Right atrium auricular region (tissue), 2 donors: ENCODE results near the gene FAM83E. TPM values are rescaled to one million over a fixed set of nuclear protein-coding genes. Genes with fewer than 3 reads are reported as not detected.

ENCODE experiments used
- DNase-seq: peaks from one replicate; pipeline ENCODE4 v3.0.0-alpha.2; 2019; ENCODE audit warnings: low spot score
- H3K27ac ChIP-seq, 2 donors: fragments of 200-600 bp; sonication (generic); 1 replicate in 1 of 2; 2 replicates in 1 of 2; pipeline ENCODE4 v1.5.1; 2016 to 2019
- H3K27me3 ChIP-seq, 2 donors: fragments of 200-600 bp; sonication (generic); one replicate each; pipeline versions ENCODE4 v1.5.1 to v1.6.0; 2017 to 2019
- H3K36me3 ChIP-seq: fragments of 200-600 bp; sonication (generic); one replicate; pipeline ENCODE4 v1.5.1; 2016
- H3K4me1 ChIP-seq, 2 donors: fragments of 200-600 bp; sonication (generic); one replicate each; pipeline versions ENCODE4 v1.5.1 to v1.6.0; 2017 to 2019
- H3K4me3 ChIP-seq, 2 donors: fragments of 200-600 bp; sonication (generic); 1 replicate in 1 of 2; 2 replicates in 1 of 2; pipeline ENCODE4 v1.5.1; 2017 to 2019; ENCODE audit warnings: mild to moderate bottlenecking in 1 of 2, moderate library complexity in 1 of 2
- H3K9me3 ChIP-seq, 2 donors: fragments of 200-600 bp; sonication (generic); one replicate each; pipeline ENCODE4 v1.5.1; 2019
- total RNA-seq, 2 donors: library from RNA; depleted of rRNA; stranded (reverse); fragments of >200 nt; gene quantifications; one replicate each; pipeline ENCODE4 v1.1.0, GENCODE V29; 2016
- TF ChIP-seq, protein P1 (sequence below), 2 donors: fragments of 200-600 bp; sonication (generic); IDR thresholded peaks; one replicate each; pipeline ENCODE4 v1.5.1; 2019; ENCODE audit warnings: antibody characterized with exemption in 2 of 2

Gene FAM83E
- total RNA-seq, 2 donors from 2014 or later, result not detected

DNA sequence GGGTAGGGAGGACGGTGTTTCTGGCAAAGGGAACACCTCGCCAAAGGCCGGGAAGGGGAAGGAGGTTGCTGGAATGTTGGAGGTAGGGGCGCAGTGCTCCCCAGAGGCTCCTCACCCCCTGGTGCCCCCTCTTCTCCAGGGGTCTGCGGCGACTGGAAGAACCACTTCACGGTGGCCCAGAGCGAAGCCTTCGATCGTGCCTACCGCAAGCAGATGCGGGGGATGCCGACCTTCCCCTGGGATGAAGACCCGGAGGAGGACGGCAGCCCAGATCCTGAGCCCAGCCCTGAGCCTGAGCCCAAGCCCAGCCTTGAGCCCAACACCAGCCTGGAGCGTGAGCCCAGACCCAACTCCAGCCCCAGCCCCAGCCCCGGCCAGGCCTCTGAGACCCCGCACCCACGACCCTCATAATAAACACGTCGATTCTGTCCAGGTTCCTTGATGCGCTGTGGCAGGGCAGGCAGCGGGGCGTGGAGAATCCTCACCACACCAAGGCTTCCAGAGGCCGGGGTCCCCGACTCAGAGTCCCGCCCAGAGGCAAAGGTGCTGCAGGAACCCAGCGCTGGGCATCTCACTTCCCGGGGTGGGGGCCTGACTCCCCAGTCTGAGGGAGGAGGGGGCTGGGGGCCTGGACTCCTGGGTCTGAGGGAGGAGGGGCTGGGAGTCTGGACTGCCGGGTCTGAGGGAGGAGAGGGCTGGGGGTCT lies 15.7 kb downstream of the FAM83E start:
- Histone ChIP-seq H3K27ac (no peak overlapping the region), H3K4me1 (no peaks in the 10 kb centered on the region), H3K9me3 (no peaks in the 10 kb centered on the region), H3K27me3 (no peaks in the 10 kb centered on the region), H3K36me3 (no peaks in the 10 kb centered on the region), H3K4me3 (no peak overlapping the region)
- DNase-seq, result no peak
- TF ChIP-seq, protein P1, sequence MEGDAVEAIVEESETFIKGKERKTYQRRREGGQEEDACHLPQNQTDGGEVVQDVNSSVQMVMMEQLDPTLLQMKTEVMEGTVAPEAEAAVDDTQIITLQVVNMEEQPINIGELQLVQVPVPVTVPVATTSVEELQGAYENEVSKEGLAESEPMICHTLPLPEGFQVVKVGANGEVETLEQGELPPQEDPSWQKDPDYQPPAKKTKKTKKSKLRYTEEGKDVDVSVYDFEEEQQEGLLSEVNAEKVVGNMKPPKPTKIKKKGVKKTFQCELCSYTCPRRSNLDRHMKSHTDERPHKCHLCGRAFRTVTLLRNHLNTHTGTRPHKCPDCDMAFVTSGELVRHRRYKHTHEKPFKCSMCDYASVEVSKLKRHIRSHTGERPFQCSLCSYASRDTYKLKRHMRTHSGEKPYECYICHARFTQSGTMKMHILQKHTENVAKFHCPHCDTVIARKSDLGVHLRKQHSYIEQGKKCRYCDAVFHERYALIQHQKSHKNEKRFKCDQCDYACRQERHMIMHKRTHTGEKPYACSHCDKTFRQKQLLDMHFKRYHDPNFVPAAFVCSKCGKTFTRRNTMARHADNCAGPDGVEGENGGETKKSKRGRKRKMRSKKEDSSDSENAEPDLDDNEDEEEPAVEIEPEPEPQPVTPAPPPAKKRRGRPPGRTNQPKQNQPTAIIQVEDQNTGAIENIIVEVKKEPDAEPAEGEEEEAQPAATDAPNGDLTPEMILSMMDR (IDR thresholded peaks at IDR 0.05), result no peak

DNA sequence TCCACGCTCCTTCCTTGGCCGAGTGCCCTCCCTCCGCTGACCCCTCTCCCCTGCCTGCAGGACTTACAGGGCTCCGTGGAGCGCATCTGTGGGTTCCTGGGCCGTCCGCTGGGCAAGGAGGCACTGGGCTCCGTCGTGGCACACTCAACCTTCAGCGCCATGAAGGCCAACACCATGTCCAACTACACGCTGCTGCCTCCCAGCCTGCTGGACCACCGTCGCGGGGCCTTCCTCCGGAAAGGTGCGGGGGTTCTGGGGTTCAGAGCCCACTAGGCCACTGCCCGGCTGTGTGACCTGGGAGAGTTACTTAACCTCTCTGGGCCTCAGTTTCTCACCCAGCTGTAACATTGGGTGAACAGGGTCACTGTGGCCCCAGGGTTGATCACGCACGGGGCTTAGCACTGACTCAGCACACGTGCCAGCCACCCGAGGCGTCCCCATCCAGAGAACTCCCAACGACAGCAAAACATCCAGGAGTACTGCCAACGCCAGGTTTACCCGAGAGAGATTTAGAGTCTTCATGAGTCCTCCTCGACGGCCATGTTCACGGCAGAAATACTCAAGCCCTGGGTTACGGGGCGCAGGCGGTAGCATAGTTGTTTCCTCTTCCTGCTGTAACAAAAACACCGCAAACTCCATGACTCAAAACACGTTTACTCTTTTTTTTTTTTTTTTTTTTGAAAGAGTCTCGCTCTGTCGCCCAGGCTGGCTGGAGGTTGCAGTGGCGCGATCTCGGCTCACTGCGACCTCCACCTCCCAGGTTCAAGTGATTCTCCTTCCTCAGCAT lies 18.0 kb downstream of the FAM83E start:
- no peaks in the 10 kb centered on the region for H3K27me3 ChIP-seq
- no peak overlapping the region for H3K27ac ChIP-seq
- H3K4me3 ChIP-seq, result no peak overlapping the region
- no peaks in the 10 kb centered on the region for H3K4me1 ChIP-seq
- no peaks in the 10 kb centered on the region for H3K9me3 ChIP-seq
- no peak for DNase-seq
- no peaks in the 10 kb centered on the region for H3K36me3 ChIP-seq
- TF ChIP-seq, protein P1 (IDR thresholded peaks at IDR 0.05), result no peak

DNA sequence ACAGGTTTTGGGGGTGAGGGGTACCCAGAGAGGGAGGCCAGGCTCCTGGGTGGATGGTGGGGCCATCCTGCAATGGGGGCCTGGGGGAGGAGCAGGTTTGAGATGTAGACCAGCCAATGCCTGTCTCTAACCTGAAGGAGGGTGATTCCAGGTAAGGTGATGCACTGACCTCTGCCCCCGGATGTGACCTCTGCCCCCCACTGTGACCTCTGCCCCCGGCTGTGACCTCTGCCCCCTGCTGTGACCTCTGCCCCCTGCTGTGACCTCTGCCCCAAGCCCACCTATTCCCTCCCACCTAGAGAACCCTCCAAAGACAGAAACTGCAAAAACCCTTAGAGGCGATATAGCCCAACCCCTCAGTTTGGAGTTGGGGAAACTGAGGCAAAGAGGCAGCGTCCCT lies 18.6 kb downstream of the FAM83E start:
- no peaks in the 10 kb centered on the region for H3K36me3 ChIP-seq
- TF ChIP-seq, protein P1 (IDR thresholded peaks at IDR 0.05), result no peak
- no peak for DNase-seq
- H3K4me1 ChIP-seq, result no peaks in the 10 kb centered on the region
- H3K9me3 ChIP-seq, result no peaks in the 10 kb centered on the region
- H3K27ac ChIP-seq, result no peak overlapping the region
- no peak overlapping the region for H3K4me3 ChIP-seq
- no peaks in the 10 kb centered on the region for H3K27me3 ChIP-seq

DNA sequence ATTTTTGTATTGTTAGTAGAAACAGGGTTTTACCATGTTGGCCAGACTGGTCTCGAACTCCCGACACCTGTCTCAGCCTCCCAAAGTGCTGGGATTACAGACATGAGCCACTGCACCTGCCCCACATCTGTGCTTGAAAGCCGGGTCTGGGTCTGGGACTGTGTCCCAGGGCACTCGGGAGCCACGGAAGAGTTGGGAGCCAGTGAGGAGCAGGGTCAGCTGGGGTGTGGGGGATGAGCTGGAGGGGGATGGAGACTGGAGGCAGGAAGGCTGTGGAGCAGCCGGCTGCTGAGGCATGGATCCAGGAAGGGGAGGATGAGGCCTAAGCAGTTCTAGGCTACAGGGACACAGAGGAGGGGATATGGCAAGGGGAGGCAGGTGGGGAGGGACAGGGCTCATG lies 19.0 kb downstream of the FAM83E start:
- no peak for DNase-seq
- Histone ChIP-seq H3K27ac (no peak overlapping the region), H3K9me3 (no peaks in the 10 kb centered on the region), H3K27me3 (no peaks in the 10 kb centered on the region), H3K4me3 (no peak overlapping the region), H3K36me3 (no peaks in the 10 kb centered on the region), H3K4me1 (no peaks in the 10 kb centered on the region)
- TF ChIP-seq, protein P1 (IDR thresholded peaks at IDR 0.05), result no peak

DNA sequence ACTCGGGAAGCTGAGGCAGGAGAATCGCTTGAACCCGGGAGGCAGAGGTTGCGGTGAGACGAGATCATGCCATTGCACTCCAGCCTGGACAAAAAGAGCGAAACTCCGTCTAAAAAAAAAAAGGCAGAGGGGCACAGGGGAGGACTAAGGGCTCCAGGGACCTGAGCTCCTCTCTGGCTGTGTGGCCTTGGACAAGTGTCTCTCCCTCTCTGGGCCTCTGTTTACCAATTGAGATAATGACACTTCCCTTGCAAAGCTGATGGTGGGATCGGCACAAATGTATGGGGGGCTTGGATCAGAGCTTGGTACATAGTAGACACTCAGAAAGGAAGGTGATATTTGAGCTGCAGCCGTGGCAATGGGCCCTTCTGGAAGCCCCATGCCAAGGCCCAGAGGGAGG lies 19.7 kb downstream of the FAM83E start:
- Histone ChIP-seq H3K9me3 (no peaks in the 10 kb centered on the region), H3K27ac (no peak overlapping the region), H3K4me3 (no peak overlapping the region), H3K27me3 (no peaks in the 10 kb centered on the region), H3K4me1 (no peaks in the 10 kb centered on the region), H3K36me3 (no peaks in the 10 kb centered on the region)
- TF ChIP-seq, protein P1 (IDR thresholded peaks at IDR 0.05), result no peak
- no peak for DNase-seq
